PFSK-1 (cell line): ENCODE measurements around the gene DPY19L3.

Experiments used
- FOXP2 ChIP-seq: optimal IDR thresholded peaks from 2 replicates; pipeline ENCODE3; 2011; ENCODE audit warnings: borderline replicate concordance, control low read depth, inconsistent platforms; ENCODE audit not compliant: insufficient read depth; ENCODE audit errors: extremely low read length, extremely low read depth
- POLR2AphosphoS5 ChIP-seq: IDR thresholded peaks from 2 replicates; pipeline ENCODE4 v1.6.1; 2012; ENCODE audit warnings: low read depth, mild to moderate bottlenecking, control low read depth, low read length, moderate library complexity
- REST ChIP-seq, 2 experiments: IDR thresholded peaks; 2 replicates each; pipeline versions ENCODE4 v1.6.1 to v1.8.0; 2011 to 2012; ENCODE audit warnings: low read depth in 2 of 2, low read length in 2 of 2, control low read depth in 1 of 2, inconsistent platforms in 1 of 2, mild to moderate bottlenecking in 1 of 2, moderate library complexity in 1 of 2; ENCODE audit not compliant: insufficient read depth in 1 of 2
- SIN3A ChIP-seq: IDR thresholded peaks from 2 replicates; pipeline ENCODE4 v1.6.1; 2012; ENCODE audit warnings: mild to moderate bottlenecking, low read length, moderate library complexity, borderline replicate concordance; ENCODE audit not compliant: insufficient read depth
- TAF1 ChIP-seq: IDR thresholded peaks from 2 replicates; pipeline ENCODE4 v1.6.1; 2012; ENCODE audit warnings: low read length, control low read depth, borderline replicate concordance; ENCODE audit not compliant: insufficient read depth

Gene DPY19L3

GRCh38 chr19:32396046-32396652, 9.4 kb upstream of the DPY19L3 start:
- TF ChIP-seq SIN3A (no peak), POLR2AphosphoS5 (no peak), TAF1 (no peak), FOXP2 (no peak), REST (IDR thresholded peaks at IDR 0.05; ENCODE audit: insufficient read depth in 1 of 2, low read depth in 2 of 2, low read length in 2 of 2) (no peak)

GRCh38 chr19:32397671-32398101, 7.9 kb upstream of the DPY19L3 start:
- TF ChIP-seq SIN3A (no peak), REST (IDR thresholded peaks at IDR 0.05; ENCODE audit: insufficient read depth in 1 of 2, low read depth in 2 of 2, low read length in 2 of 2) (no peak), TAF1 (no peak), FOXP2 (no peak), POLR2AphosphoS5 (no peak)

GRCh38 chr19:32401992-32402391, 3.6 kb upstream of the DPY19L3 start:
- TF ChIP-seq POLR2AphosphoS5 (no peak), REST (IDR thresholded peaks at IDR 0.05; ENCODE audit: insufficient read depth in 1 of 2, low read depth in 2 of 2, low read length in 2 of 2) (no peak), TAF1 (no peak), SIN3A (no peak), FOXP2 (no peak)

- TF ChIP-seq SIN3A (no peak), FOXP2 (no peak), REST (IDR thresholded peaks at IDR 0.05; ENCODE audit: insufficient read depth in 1 of 2, low read depth in 2 of 2, low read length in 2 of 2) (no peak), TAF1 (no peak), POLR2AphosphoS5 (no peak)
Measured at GRCh38 chr19:32403291-32403995, 2.1 kb upstream of the DPY19L3 start.
